Stimulated activated memory B cell treated with anti-CD40 and anti-IgM and Interleukin-4, amounts not matched to agents 10 μg/mL and 1 μg/mL and 100 μg/mL, for 72 hours (primary cell): ENCODE data around the gene SSTR1.
A peak's percentile ranks its signal among the peaks of the same experiment; 100 is the strongest.

ENCODE experiments used
- ATAC-seq: fragments of 150-1000 bp; cut with Tn5 transposase; 2 replicates; pipeline ENCODE4 v1.10.0; 2021
- H3K27ac Mint-ChIP-seq: one replicate; pipeline ENCODE4 v1.8.0; 2022; ENCODE audit warnings: mild to moderate bottlenecking, mixed read lengths
- H3K27me3 Mint-ChIP-seq: one replicate; pipeline ENCODE4 v1.8.0; 2022; ENCODE audit warnings: mixed read lengths
- H3K36me3 Mint-ChIP-seq: one replicate; pipeline ENCODE4 v1.8.0; 2022; ENCODE audit warnings: mixed read lengths
- H3K4me1 Mint-ChIP-seq: one replicate; pipeline ENCODE4 v1.8.0; 2022; ENCODE audit warnings: mixed read lengths
- H3K4me3 Mint-ChIP-seq: one replicate; pipeline ENCODE4 v1.8.0; 2022; ENCODE audit warnings: mild to moderate bottlenecking, moderate library complexity, mixed read lengths
- H3K9me3 Mint-ChIP-seq: one replicate; pipeline ENCODE4 v1.8.0; 2022; ENCODE audit warnings: mixed read lengths

The SSTR1 gene

DNA sequence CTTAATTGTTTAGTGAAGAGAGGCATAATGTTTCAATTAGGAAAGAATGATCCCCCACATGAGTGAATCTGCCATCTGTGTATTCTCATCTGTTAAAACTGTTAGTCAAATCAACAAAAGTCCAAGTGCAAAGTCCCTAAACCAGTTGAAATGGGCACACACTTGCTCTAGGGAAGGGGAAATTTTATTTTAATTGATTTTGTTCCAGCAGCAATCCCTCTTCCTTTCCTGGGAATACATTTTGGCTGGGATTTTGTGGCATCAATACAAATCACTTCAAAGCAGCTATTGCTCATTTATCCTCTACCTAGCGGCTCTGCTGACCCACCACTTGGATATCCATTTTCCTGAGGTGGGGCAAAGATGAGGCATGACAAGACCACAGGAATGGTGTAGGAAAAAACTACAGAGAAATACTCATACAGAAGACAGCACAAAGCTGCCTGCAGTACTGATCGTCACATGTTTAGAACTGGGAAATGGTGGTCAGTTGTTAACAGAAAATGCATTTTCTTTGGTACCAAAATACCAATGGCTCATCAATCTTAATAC, 9.8 kb upstream of the SSTR1 start:
- Mint-ChIP-seq H3K27me3 (no peaks in the 10 kb centered on the region), H3K36me3 (no peaks in the 10 kb centered on the region), H3K27ac (no peak overlapping the region), H3K9me3 (peaks cover 6% of the 10 kb centered on the region), H3K4me3 (no peak overlapping the region), H3K4me1 (no peaks in the 10 kb centered on the region)
- ATAC-seq = no peak

DNA sequence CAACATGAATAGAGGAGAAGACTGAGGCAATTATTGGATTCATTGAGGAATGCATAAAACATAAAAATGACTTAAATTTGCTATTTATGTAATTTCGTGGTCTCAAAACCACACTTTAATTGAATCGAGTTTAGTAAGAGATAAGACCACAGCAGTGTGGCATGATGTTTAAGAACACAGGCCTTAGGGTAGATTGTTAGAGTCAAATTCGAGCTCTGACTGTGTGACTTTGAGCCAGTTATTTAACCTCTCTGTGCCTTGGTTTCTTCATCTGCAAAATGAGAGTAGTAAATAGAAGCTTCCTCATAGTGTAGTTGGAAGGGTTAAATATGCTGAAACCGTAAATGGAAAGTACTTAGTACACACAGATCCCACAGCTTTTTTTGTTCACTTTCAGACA, 9.3 kb upstream of the SSTR1 start:
- peaks cover 6% of the 10 kb centered on the region for H3K9me3 Mint-ChIP-seq
- ATAC-seq = no peak
- H3K36me3 Mint-ChIP-seq = no peaks in the 10 kb centered on the region
- H3K27me3 Mint-ChIP-seq = no peaks in the 10 kb centered on the region
- H3K4me3 Mint-ChIP-seq = no peak overlapping the region
- H3K27ac Mint-ChIP-seq = no peak overlapping the region
- no peaks in the 10 kb centered on the region for H3K4me1 Mint-ChIP-seq

DNA sequence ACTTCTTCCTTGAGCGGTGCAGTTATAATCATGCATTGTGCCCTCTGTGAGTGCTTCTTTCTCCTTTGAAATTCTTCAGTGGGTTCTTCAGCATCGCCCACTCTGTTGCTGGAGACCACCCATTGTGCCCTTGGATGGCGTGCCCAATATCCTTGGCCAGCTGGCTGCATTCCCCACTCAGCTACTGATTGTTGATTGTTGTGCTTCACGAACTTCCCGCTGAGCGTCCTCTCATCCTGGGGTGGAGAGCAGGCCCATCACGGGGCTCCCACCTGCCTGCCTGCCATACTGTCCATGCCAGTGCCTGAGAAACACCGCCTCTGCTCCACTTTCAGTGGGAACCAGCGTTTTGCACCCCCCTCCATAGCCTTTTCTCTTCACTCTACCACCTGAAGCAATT, 8.6 kb upstream of the SSTR1 start:
- H3K4me1 Mint-ChIP-seq = no peaks in the 10 kb centered on the region
- H3K27me3 Mint-ChIP-seq = no peaks in the 10 kb centered on the region
- H3K4me3 Mint-ChIP-seq = no peak overlapping the region
- ATAC-seq = no peak
- no peaks in the 10 kb centered on the region for H3K36me3 Mint-ChIP-seq
- no peak overlapping the region for H3K27ac Mint-ChIP-seq
- H3K9me3 Mint-ChIP-seq = peaks cover 6% of the 10 kb centered on the region

DNA sequence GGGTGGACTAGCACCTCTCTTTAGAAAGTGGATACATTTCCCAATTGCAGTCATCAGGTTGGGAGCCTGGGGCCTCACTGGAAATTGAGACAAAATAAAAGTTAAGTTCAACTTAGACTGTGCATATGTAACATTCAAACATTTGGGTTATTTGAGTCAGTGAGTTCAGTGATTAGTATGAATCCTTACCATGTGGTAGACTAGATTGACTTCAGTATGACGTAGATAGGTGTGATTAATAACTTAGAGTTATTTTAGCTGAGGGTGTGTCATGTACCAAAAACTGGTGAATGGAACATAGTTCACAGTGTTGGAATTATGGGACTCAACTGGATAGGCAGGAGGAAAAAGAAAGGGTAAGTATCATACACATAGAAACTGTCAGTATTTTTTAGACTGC, 8.0 kb upstream of the SSTR1 start:
- no peak overlapping the region for H3K27ac Mint-ChIP-seq
- H3K9me3 Mint-ChIP-seq = peaks cover 2% of the 10 kb centered on the region
- no peaks in the 10 kb centered on the region for H3K4me1 Mint-ChIP-seq
- no peaks in the 10 kb centered on the region for H3K36me3 Mint-ChIP-seq
- no peaks in the 10 kb centered on the region for H3K27me3 Mint-ChIP-seq
- H3K4me3 Mint-ChIP-seq = no peak overlapping the region
- peak; percentile 20 for ATAC-seq

DNA sequence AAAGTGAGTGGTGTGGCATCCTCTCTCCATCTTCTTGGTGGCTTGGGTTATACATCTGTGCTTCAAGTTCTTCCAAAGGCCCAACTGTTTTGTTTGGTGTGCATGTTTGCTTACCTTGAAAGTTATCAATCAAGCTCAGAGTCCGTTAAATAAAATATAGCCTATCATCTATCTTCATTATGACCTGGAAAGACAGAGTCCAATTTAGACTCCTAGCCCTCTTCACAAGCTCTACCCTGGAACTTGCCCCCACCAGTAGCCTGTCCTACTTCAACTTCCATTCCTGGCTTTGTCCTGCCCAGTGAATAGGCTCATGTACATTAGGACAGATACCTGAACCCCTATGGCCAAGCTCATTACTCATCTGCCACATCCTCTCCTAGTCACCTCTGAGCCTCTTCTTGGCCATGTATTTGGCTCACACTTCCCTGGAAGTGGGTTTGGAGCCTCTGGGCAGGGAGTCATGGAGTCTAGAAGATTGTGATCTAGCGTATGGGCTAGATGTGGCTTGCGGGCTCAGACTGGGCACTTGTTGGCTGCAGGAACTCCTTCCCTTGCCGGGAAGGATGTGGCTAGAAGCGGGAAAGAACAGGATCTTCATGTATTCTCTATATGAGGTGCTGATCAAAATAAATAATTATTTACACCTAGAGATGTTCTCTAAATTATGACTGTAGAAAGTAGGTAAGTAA, 6.4 kb upstream of the SSTR1 start:
- Mint-ChIP-seq H3K36me3 (no peaks in the 10 kb centered on the region), H3K27me3 (no peaks in the 10 kb centered on the region), H3K27ac (no peak overlapping the region), H3K4me3 (no peak overlapping the region), H3K4me1 (no peaks in the 10 kb centered on the region), H3K9me3 (peaks cover 5% of the 10 kb centered on the region)
- ATAC-seq = no peak

DNA sequence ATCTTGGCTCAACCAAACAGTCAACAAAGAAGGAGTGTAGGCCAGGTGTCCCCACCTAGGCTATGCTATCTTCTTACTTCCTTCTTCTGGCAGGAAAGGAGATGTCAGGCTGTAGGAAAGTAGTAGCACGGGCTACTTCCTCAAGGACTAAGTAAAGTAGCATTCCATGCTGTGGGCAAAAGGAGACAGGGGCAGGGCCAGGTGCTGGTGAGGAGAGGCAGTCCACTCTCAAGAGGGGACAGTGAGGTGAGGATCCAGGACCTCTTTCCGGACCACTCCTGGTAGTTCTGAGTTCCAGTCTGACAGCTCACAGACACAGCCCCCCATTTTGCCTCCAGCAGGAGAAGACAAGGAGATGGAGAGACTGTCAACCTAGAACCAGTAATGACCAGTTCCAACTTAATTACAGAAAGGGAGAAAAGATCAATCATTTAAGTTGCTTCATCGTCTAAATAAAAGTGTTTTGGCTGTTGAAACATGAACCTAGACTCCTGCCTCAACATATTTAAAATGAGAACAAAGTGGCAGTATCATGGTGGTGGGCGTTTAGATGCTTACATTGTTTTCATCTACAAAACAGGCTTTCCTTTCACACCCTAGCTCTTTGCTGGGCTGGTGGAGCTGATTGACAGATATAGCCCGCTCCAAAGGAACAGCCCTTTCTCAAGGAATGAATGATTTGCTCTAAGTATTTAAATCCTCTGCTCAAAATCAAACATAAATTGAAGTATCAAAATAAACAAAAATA, 5.1 kb upstream of the SSTR1 start:
- Mint-ChIP-seq H3K27me3 (no peaks in the 10 kb centered on the region), H3K4me1 (no peaks in the 10 kb centered on the region)

DNA sequence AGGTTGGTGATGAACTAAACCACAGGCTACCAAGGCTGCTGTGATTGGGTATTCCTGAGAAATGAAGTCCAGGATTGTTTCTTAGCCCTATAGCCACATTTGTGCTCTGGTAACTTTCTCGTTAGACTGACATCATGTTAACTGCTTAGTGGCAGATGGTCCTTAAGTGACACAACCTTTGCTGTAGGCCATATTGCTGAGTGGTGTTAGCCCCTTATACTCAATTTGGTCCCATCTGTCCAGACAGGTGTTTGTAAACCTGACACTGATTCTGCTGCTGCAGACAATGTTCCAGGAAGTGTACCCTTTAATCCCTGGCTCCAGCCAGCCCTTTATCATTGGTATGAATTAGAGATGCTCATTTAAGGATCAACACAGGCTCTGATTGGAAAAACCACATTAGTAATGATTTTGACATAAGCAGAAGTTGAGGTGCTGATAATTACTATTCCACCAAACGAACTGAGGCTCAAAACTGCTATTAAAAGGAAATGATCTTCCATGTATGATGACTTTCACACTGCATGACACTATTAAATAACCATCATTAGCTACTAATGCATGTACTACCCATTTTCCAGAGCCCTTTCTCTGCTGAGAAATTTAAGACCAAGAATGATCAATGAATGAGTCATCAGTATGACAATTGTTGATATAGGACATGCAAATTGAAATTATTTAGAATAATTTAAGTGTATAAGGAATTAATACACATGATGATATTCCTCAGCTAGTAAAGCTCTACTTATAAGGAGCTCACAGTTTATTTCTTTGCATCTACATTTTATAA, 3.6 kb upstream of the SSTR1 start:
- Mint-ChIP-seq H3K36me3 (no peaks in the 10 kb centered on the region), H3K9me3 (peaks cover 7% of the 10 kb centered on the region)

More for the DNA sequence above, 5.1 kb upstream of the SSTR1 start:
- Mint-ChIP-seq H3K4me3 (no peak overlapping the region), H3K9me3 (peaks cover 4% of the 10 kb centered on the region), H3K27ac (no peak overlapping the region), H3K36me3 (no peaks in the 10 kb centered on the region)
- no peak for ATAC-seq

DNA sequence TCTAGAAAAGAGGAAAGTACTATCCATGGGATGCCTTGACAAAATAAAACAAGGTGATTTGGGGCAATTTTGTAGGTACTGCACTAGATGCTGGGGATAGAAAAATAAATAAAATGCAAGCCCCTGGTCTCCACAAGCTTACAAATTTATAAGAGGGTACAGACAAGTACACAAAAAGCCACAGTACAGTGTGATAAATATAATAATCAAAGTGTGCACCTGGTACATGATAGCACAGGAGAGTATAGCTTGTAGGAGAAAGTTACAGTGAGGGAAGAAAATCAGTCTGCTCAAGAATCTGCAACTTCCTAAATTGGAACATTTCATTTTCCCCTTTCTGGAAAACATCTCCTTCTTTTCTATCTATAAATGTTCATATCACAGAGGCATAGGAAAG, 3.0 kb upstream of the SSTR1 start:
- Mint-ChIP-seq H3K9me3 (peaks cover 10% of the 10 kb centered on the region), H3K27ac (no peak overlapping the region), H3K36me3 (no peaks in the 10 kb centered on the region), H3K27me3 (peaks cover 16% of the 10 kb centered on the region), H3K4me1 (no peaks in the 10 kb centered on the region), H3K4me3 (no peak overlapping the region)
- no peak for ATAC-seq

More for the DNA sequence above, 3.6 kb upstream of the SSTR1 start:
- H3K27me3 Mint-ChIP-seq = peaks cover 10% of the 10 kb centered on the region
- ATAC-seq = no peak
- H3K27ac Mint-ChIP-seq = no peak overlapping the region
- H3K4me1 Mint-ChIP-seq = no peaks in the 10 kb centered on the region
- no peak overlapping the region for H3K4me3 Mint-ChIP-seq

DNA sequence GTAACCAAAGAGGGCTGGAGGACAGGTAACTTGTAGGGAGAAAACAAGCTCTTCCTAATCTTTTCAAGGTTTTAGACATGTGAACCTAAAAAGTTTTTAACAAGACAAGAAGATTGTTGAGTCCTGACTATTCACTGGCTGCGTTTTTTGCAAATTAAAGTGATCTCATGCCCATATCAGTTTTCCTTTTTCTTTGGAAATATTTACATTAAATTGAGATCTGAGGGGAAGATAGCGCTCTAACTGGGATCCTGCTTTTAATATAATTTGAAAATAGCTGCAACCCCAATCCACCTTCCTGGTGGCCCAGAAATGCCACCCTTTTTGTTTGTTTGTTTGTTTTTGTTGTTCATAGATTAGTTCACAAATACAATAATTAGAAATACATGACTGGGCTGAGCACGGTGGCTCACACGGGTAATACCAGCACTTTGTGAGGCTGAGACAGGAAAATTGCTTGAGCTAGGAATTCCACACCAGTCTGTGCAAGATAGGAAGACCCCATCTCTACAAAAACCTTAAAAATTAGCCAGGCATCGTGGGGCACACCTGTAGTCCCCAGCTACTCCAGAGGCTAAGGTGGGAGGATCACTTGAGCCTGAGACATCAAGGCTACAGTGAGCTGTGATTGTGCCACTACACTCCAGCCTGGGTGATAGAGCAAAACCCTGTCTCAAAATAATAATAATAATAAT, 2.4 kb upstream of the SSTR1 start:
- no peak overlapping the region for H3K4me3 Mint-ChIP-seq
- peaks cover 10% of the 10 kb centered on the region for H3K9me3 Mint-ChIP-seq
- H3K36me3 Mint-ChIP-seq = no peaks in the 10 kb centered on the region
- H3K27ac Mint-ChIP-seq = no peak overlapping the region
- peaks cover 21% of the 10 kb centered on the region for H3K27me3 Mint-ChIP-seq
- H3K4me1 Mint-ChIP-seq = no peaks in the 10 kb centered on the region
- ATAC-seq = no peak

DNA sequence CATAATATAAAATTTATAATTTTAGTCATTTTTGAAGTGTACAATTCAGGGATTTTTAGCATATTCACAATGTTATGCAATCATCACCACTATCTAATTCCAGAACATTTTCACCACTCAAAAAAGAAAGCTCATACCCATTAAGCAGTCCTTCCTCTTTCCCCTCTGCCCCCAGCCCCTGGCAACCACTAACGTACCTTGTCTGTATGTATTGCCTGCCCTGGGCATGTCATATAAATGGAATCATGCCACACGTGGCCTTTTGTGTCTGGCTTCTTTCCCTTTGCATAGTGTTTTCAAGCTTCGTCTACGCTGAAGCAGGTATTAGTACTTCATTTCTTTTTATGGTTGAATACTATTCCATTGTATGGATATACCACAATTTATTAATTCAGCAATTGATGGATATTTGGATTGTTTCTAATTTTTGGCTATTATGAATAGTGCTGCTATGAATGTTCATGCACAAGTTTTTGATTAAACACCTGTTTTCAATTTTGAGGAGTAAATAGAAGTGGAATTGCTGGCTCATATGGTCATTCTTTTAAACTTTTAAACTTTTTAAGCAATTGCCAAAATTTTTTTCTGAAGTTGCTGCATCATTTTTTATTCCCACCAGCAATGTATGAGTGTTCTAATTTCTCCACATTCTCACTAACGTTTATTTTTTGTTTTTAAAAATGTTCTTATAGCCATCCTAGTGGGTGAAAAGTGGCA, 1.6 kb upstream of the SSTR1 start:
- Mint-ChIP-seq H3K9me3 (peaks cover 17% of the 10 kb centered on the region), H3K4me1 (no peaks in the 10 kb centered on the region), H3K36me3 (no peaks in the 10 kb centered on the region), H3K4me3 (no peak overlapping the region), H3K27me3 (peaks cover 30% of the 10 kb centered on the region), H3K27ac (no peak overlapping the region)
- no peak for ATAC-seq

DNA sequence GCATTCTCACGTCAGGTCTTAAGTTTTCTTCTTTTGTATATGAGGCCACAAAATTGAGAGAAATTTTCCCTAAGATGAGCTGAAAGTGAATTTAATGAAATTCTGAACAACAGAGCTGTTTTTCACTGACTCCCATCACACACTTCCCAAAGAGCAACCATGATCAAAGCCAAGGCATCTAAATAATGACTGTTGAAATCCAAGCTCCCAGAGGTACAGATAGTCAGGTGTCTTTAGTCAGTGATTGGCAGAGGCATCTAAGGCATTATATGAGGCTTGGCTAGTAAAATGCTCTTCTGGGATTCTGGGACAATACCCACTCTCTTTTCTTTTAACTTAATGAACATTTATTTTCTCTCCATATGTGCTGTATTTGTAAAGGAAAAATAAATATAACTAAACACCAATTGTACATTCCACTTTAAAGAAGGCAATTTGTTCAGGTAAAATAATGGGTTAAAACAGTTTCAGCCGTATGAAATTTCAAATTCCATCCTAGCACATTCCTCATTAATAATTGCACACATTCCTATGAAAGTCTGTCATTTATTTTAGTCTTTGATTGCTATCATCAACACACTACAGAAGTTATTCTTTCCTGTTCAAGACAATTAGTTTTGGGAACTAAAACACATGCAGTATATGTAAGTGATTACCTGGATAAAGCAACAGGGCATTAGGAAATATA, 871 bp upstream of the SSTR1 start:
- Mint-ChIP-seq H3K4me1 (no peaks in the 10 kb centered on the region), H3K4me3 (no peak overlapping the region), H3K27ac (no peak overlapping the region), H3K9me3 (peaks cover 17% of the 10 kb centered on the region), H3K27me3 (peaks cover 36% of the 10 kb centered on the region), H3K36me3 (no peaks in the 10 kb centered on the region)
- ATAC-seq = no peak

DNA sequence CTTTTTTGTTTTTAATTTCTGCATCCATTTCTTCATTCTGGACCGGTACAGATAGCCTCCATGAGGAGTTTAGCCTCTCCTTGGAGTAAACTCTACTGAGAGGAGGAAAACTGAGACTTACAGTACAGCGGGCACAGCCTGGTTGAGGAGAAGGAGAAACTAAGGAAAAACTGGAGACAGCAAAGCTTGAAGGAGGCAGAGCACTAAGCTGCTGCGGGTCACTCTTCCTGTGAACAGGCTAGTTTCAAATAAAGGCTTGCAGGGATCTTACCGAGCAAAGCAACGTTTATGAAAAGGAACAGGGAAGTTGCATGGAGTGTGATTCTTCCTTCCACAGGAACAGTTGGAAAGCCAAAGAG, 348 bp upstream of the SSTR1 start:
- Mint-ChIP-seq H3K4me3 (no peak overlapping the region), H3K27me3 (peaks cover 40% of the 10 kb centered on the region), H3K9me3 (peaks cover 17% of the 10 kb centered on the region), H3K27ac (no peak overlapping the region), H3K36me3 (no peaks in the 10 kb centered on the region), H3K4me1 (no peaks in the 10 kb centered on the region)
- ATAC-seq = no peak

DNA sequence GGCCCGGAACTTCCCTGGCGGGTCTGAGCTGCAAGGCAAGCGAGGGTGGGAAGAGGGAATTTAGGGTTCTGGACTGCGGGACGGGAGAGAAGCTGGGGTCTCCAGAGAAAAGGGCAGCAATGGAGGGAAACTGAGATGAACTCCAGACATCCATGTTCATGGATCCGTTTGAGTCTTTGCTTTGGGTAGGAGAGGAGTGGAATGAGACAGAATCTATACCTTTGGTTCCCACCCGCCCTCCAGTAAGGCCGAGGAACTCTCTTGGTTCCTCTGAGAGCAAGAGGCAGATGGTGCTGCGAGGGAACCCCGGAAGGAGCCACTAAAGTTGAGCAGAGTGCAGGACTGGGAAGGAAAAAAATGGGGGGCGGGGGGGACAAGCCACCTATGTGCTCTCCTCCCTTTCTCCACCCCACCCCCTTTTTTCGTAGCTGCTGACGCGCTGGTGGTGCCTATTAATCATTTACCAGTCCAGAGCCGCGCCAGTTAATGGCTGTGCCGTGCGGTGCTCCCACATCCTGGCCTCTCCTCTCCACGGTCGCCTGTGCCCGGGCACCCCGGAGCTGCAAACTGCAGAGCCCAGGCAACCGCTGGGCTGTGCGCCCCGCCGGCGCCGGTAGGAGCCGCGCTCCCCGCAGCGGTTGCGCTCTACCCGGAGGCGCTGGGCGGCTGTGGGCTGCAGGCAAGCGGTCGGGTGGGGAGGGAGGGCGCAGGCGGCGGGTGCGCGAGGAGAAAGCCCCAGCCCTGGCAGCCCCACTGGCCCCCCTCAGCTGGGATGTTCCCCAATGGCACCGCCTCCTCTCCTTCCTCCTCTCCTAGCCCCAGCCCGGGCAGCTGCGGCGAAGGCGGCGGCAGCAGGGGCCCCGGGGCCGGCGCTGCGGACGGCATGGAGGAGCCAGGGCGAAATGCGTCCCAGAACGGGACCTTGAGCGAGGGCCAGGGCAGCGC, 1.2 kb downstream of the SSTR1 start:
- H3K27me3 Mint-ChIP-seq = peaks cover 40% of the 10 kb centered on the region
- no peak overlapping the region for H3K27ac Mint-ChIP-seq
- no peaks in the 10 kb centered on the region for H3K36me3 Mint-ChIP-seq
- ATAC-seq = no peak
- H3K9me3 Mint-ChIP-seq = peaks cover 17% of the 10 kb centered on the region
- no peaks in the 10 kb centered on the region for H3K4me1 Mint-ChIP-seq
- H3K4me3 Mint-ChIP-seq = no peak overlapping the region
